HL-60 (cell line): ENCODE results near the gene IFI27L1.

Source experiments
- CTCF ChIP-seq: IDR thresholded peaks from one replicate; pipeline ENCODE4 v1.5.1; 2011; ENCODE audit warnings: low read length, control low read depth, inconsistent platforms; ENCODE audit not compliant: insufficient read depth
- GABPA ChIP-seq: IDR thresholded peaks from 2 replicates; pipeline ENCODE4 v1.6.1; 2012; ENCODE audit warnings: low read depth
- POLR2AphosphoS5 ChIP-seq: IDR thresholded peaks from 2 replicates; pipeline ENCODE4 v1.6.1; 2012; ENCODE audit warnings: low read depth
- SPI1 ChIP-seq: IDR thresholded peaks from 2 replicates; pipeline ENCODE4 v1.6.1; 2012; ENCODE audit warnings: low read depth, mild to moderate bottlenecking, borderline replicate concordance

GRCh38 chr14:94142247-94142646 lies 61.1 kb downstream of the IFI27L1 start:
- TF ChIP-seq CTCF, result no peak
- TF ChIP-seq POLR2AphosphoS5, result no peak
- TF ChIP-seq GABPA, result no peak
- TF ChIP-seq SPI1, result no peak
